ENCODE results near the gene HMGXB3.
"Not testable (repeated sequence)": the region's sequence is repeated elsewhere in the genome, so short reads cannot be mapped to it uniquely, and the experiment has no call there.

DNA sequence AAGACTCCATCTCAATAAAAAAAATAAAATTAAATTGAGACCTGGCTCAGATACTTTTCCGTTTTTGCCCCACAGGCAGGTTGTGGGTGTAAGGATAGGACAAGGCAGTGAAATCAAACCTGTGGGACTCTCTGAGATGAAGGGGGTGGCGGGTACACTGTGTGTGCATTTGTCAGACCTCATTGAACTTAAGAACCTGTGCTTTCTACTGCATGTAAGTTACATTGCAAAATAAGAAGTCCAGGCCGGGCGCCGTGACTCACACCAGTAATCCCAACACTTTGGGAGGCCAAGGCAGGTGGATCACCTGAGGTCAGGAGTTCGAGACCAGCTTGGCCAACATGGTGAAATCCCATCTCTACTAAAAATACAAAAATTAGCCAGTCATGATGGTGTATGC, 84.2 kb downstream of the HMGXB3 start:
- TF ChIP-seq, protein P1, sequence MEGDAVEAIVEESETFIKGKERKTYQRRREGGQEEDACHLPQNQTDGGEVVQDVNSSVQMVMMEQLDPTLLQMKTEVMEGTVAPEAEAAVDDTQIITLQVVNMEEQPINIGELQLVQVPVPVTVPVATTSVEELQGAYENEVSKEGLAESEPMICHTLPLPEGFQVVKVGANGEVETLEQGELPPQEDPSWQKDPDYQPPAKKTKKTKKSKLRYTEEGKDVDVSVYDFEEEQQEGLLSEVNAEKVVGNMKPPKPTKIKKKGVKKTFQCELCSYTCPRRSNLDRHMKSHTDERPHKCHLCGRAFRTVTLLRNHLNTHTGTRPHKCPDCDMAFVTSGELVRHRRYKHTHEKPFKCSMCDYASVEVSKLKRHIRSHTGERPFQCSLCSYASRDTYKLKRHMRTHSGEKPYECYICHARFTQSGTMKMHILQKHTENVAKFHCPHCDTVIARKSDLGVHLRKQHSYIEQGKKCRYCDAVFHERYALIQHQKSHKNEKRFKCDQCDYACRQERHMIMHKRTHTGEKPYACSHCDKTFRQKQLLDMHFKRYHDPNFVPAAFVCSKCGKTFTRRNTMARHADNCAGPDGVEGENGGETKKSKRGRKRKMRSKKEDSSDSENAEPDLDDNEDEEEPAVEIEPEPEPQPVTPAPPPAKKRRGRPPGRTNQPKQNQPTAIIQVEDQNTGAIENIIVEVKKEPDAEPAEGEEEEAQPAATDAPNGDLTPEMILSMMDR (IDR thresholded peaks at IDR 0.05; ENCODE audit: low read length), result not testable (repeated sequence)
- TF ChIP-seq EZH2 (optimal IDR thresholded peaks at IDR 0.05; ENCODE audit: low read depth, low read length), result not testable (repeated sequence)

All from MM.1S (cell line).